Measurements from ENCODE around the gene GMIP. TPM values are rescaled to one million over a fixed set of nuclear protein-coding genes. Genes with fewer than 3 reads are reported as not detected.
A peak's percentile ranks its signal among the peaks of the same experiment; 100 is the strongest.

Gene GMIP
- total and polyA plus RNA-seq, 2 donors (not counting 1 experiment from before 2014, with no cell fraction given), result 2.3 to 5.3 TPM

GRCh38 chr19:19663256-19664120 is 20.0 kb upstream of the GMIP start, which contains the start of gene ATP13A1:
Gene ATP13A1, minus strand, starts transcription at chr19:19663676. Its CDS starts 10 bp downstream, at chr19:19663666.
- DNase-seq (ENCODE audit: low read depth in 2 of 2), result peak; percentile 98
- no peak for TF ChIP-seq EZH2 (IDR thresholded peaks at IDR 0.05; ENCODE audit: low read length, missing control alignments)
- TF ChIP-seq CTCF (conservative IDR thresholded peaks at IDR 0.05 in 1 of 2, IDR thresholded peaks at IDR 0.05 in 1 of 2; ENCODE audit: low read depth in 1 of 2, low read length in 2 of 2), result no peak
- Histone ChIP-seq H3K27me3 (ENCODE audit: control insufficient read depth, insufficient read depth, low read length) (no peaks in the 10 kb centered on the region), H4K20me1 (ENCODE audit: control insufficient read depth, extremely low read depth, insufficient read depth, low read length) (no peaks in the 10 kb centered on the region), H3K27ac (ENCODE audit: insufficient read depth, low read length) (peak within 1 kb of the TSS; percentile 98), H2AFZ (ENCODE audit: low read length) (peak within 1 kb of the TSS; percentile 92), H3K4me3 (replicated peaks in 1 of 4; ENCODE audit: control extremely low read depth in 1 of 4, insufficient read depth in 1 of 4, low read depth in 3 of 4, low read length in 4 of 4) (peak within 1 kb of the TSS; percentile 70 to 98 (median 96)), H3K36me3 (ENCODE audit: control insufficient read depth, insufficient read depth, low read length) (peaks cover 7% of the 10 kb centered on the region), H3K4me2 (ENCODE audit: extremely low read depth, insufficient read depth, low read length) (peak within 1 kb of the TSS; percentile 77), H3K4me1 (ENCODE audit: control insufficient read depth, extremely low read depth, insufficient read depth, low read length) (peaks cover 6% of the 10 kb centered on the region), H3K9ac (ENCODE audit: insufficient read depth, low read length) (peak within 1 kb of the TSS; percentile 97), H3K79me2 (ENCODE audit: control insufficient read depth, insufficient read depth, low read length) (peaks cover 33% of the 10 kb centered on the region), H3K9me3 (ENCODE audit: control insufficient read depth, insufficient read depth, low read depth, low read length) (no peaks in the 10 kb centered on the region)

- peak overlapping the region; percentile 75 for H2AFZ ChIP-seq (ENCODE audit: low read length)
- H3K27me3 ChIP-seq (ENCODE audit: control insufficient read depth, insufficient read depth, low read length), result no peaks in the 10 kb centered on the region
- no peaks in the 10 kb centered on the region for H4K20me1 ChIP-seq (ENCODE audit: control insufficient read depth, extremely low read depth, insufficient read depth, low read length)
- no peak for DNase-seq (ENCODE audit: low read depth in 2 of 2)
- peak overlapping the region; percentile 97 for H3K9ac ChIP-seq (ENCODE audit: insufficient read depth, low read length)
- TF ChIP-seq EZH2 (IDR thresholded peaks at IDR 0.05; ENCODE audit: low read length, missing control alignments) (no peak), CTCF (conservative IDR thresholded peaks at IDR 0.05 in 1 of 2, IDR thresholded peaks at IDR 0.05 in 1 of 2; ENCODE audit: low read depth in 1 of 2, low read length in 2 of 2) (no peak)
- H3K79me2 ChIP-seq (ENCODE audit: control insufficient read depth, insufficient read depth, low read length), result peaks cover 33% of the 10 kb centered on the region
- peak overlapping the region; percentile 70 to 98 (median 96) for H3K4me3 ChIP-seq (replicated peaks in 1 of 4; ENCODE audit: control extremely low read depth in 1 of 4, insufficient read depth in 1 of 4, low read depth in 3 of 4, low read length in 4 of 4)
- peaks cover 4% of the 10 kb centered on the region for H3K4me1 ChIP-seq (ENCODE audit: control insufficient read depth, extremely low read depth, insufficient read depth, low read length)
- no peaks in the 10 kb centered on the region for H3K9me3 ChIP-seq (ENCODE audit: control insufficient read depth, insufficient read depth, low read depth, low read length)
- H3K27ac ChIP-seq (ENCODE audit: insufficient read depth, low read length), result peak overlapping the region; percentile 98
- H3K36me3 ChIP-seq (ENCODE audit: control insufficient read depth, insufficient read depth, low read length), result peaks cover 9% of the 10 kb centered on the region
- peak overlapping the region; percentile 77 for H3K4me2 ChIP-seq (ENCODE audit: extremely low read depth, insufficient read depth, low read length)
Observed at GRCh38 chr19:19662871-19663255, 19.4 kb upstream of the GMIP start.

- H3K4me2 ChIP-seq (ENCODE audit: extremely low read depth, insufficient read depth, low read length), result peak overlapping the region; percentile 77
- peak overlapping the region; percentile 70 to 98 (median 96) for H3K4me3 ChIP-seq (replicated peaks in 1 of 4; ENCODE audit: control extremely low read depth in 1 of 4, insufficient read depth in 1 of 4, low read depth in 3 of 4, low read length in 4 of 4)
- no peak overlapping the region for H2AFZ ChIP-seq (ENCODE audit: low read length)
- H3K9ac ChIP-seq (ENCODE audit: insufficient read depth, low read length), result no peak overlapping the region
- H3K4me1 ChIP-seq (ENCODE audit: control insufficient read depth, extremely low read depth, insufficient read depth, low read length), result peaks cover 4% of the 10 kb centered on the region
- H3K27ac ChIP-seq (ENCODE audit: insufficient read depth, low read length), result peak overlapping the region; percentile 98
- no peaks in the 10 kb centered on the region for H3K27me3 ChIP-seq (ENCODE audit: control insufficient read depth, insufficient read depth, low read length)
- no peaks in the 10 kb centered on the region for H4K20me1 ChIP-seq (ENCODE audit: control insufficient read depth, extremely low read depth, insufficient read depth, low read length)
- no peaks in the 10 kb centered on the region for H3K9me3 ChIP-seq (ENCODE audit: control insufficient read depth, insufficient read depth, low read depth, low read length)
- no peak for DNase-seq (ENCODE audit: low read depth in 2 of 2)
- no peak for TF ChIP-seq CTCF (conservative IDR thresholded peaks at IDR 0.05 in 1 of 2, IDR thresholded peaks at IDR 0.05 in 1 of 2; ENCODE audit: low read depth in 1 of 2, low read length in 2 of 2)
- no peak for TF ChIP-seq EZH2 (IDR thresholded peaks at IDR 0.05; ENCODE audit: low read length, missing control alignments)
- peaks cover 33% of the 10 kb centered on the region for H3K79me2 ChIP-seq (ENCODE audit: control insufficient read depth, insufficient read depth, low read length)
- H3K36me3 ChIP-seq (ENCODE audit: control insufficient read depth, insufficient read depth, low read length), result peaks cover 9% of the 10 kb centered on the region
Observed at GRCh38 chr19:19662344-19662743, 18.9 kb upstream of the GMIP start.

Measured in fibroblast of lung (primary cell).